Stimulated activated CD8-positive, alpha-beta memory T cell treated with anti-CD3 and anti-CD28 coated beads, Interleukin-7, amount 100 ng/mL, for 4 hours (primary cell): Measurements from ENCODE around the gene SH3PXD2A.
"Not testable (repeated sequence)": the region's sequence is repeated elsewhere in the genome, so short reads cannot be mapped to it uniquely, and the experiment has no call there.

Source experiments
- DNase-seq, 2 donors: peaks; one replicate each; pipeline ENCODE4 v3.0.0-alpha.2; 2020; ENCODE audit warnings: low read depth in 2 of 2

The SH3PXD2A gene

DNA sequence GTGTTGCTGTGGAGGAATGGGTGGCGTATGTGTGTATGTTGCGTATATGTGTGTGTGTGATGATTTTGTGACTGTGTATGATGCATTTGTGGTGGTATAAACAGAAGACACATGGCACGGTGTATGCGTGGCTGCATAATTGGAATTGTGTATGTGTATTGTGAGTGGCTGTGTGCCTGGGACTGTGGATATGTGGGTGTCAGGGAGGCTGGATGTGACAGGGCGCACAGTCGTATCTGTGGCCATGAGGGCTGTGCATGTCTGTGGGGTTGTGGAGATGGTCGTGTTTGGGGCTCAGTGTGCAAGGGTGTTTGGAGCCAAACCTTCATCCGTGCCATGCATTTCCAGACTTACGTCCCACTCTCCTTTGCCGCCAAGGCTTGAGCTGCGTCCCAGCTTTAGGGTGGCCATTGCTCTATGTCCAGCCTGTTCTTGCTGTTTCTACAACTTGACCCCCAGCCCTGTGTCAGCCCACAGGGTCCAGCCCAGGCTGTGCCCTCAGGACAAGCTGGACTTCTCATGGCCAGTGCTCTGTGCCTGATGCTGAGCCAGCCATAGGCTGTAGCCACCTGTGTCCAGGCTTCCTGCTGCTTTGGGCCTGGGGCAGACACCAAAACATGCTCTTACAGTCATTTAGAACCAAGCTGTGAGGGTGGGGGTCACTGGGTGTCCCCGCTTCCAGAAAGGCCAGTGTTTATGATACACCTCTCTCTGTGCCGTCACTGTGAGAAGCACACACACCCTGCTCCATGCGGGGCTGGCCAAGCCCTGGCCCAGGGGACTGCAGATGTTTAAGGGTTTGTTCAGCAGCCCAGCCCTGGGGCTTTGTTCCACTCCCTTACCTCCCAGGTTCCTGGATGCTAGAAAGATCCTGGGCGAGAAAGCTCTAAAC is 234.2 kb downstream of the SH3PXD2A start:
- no peak for DNase-seq

- DNase-seq: no peak
Observed at GRCh38 chr10:103620352-103620740, 235.0 kb downstream of the SH3PXD2A start.

DNA sequence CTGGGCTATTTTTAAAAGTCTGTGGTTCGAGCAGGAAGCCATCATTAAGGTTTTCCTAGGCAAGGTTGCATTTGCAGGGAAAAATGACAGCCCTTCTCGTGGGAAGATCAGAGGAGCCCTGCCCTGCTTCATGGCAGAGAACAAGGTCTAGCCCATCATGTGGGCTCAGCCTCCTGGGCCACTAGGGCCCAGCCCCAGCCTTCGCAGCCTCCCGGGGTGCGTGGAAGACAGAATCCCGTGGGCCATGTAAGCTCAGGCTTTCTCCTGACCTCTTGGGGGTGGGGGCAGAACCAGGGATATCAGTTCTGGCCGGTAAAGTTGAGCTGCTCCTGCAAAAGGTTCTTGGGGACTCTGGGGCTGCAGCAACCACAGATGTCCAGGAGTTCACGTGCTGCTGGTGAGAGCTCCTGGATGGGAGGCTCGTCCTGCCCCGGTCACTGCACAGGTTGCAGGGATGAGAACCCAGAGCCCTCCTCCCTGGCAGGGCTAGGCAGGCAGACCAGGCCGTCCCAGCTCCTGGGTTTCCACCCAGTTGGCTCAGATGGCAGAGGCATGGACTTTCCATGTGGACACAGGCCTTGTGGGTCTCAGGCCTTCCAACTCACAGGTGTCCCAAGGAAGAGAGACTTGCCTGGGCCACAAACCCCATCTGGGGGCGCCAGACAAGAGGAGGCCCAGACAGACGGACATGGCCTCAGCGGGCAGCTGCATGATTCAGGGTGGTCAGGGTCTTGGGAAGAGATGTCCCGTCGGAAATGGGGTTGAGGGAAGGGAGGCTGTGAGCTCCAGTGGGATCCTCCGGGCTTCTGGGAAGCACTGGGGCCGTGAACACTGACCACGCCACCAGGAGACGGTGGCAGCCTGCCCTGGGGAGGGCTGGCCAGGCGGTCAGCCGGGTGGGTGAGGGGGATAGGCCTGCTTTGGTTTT is 235.7 kb downstream of the SH3PXD2A start:
- no peak for DNase-seq

GRCh38 chr10:103618575-103619423 is 236.6 kb downstream of the SH3PXD2A start:
- DNase-seq: no peak

GRCh38 chr10:103617602-103618385 is 237.6 kb downstream of the SH3PXD2A start:
- DNase-seq: no peak

- DNase-seq: no peak
Observed at GRCh38 chr10:103616705-103617601, 238.4 kb downstream of the SH3PXD2A start.

- no peak for DNase-seq
Observed at GRCh38 chr10:103614306-103615158, 240.8 kb downstream of the SH3PXD2A start.

DNA sequence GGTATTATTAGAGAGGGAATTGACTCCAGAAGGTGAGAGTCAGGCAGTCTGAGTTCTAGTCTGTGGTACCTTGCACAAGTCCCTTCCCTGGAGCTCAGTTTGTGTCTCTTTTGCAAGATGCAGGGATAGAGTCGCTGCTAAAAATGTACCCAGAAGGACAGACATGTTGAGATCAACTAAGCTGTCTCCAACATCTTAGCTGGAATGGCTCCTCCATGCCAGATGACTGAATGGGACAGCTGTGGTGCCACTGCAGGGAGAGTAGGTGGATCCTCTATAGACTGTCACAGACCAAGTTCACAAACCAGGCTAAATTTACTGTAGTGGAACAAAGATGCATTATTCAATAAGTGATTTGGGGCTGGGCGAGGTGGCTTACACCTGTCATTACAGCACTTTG is 241.8 kb downstream of the SH3PXD2A start:
- DNase-seq: no peak

- no peak for DNase-seq
Observed at GRCh38 chr10:103612462-103613365, 242.7 kb downstream of the SH3PXD2A start.

- no peak for DNase-seq
Observed at GRCh38 chr10:103610921-103611511, 244.4 kb downstream of the SH3PXD2A start.

GRCh38 chr10:103610083-103610472 is 245.3 kb downstream of the SH3PXD2A start:
- no peak for DNase-seq

GRCh38 chr10:103609231-103610082 is 245.9 kb downstream of the SH3PXD2A start:
- DNase-seq: no peak

DNA sequence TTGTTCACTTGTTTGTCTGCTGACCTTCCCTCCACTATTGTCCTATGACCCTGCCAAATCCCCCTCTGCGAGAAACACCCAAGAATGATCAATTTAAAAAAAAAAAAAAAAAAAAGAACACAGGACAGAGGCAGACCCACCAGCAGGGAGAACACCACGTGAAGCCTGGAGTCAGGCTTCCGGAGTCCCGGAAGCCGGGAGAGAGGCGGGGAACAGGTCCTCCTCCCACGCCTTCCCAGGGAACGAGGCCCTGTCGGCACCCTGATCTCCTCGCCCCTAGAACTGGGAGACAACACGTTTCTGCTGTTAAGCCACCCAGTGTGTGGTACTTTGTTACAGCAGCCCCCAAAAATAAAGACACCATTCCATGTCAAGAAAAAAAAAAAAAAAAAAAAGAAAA is 247.3 kb downstream of the SH3PXD2A start:
- not testable (repeated sequence) for DNase-seq

GRCh38 chr10:103607051-103607450 is 248.3 kb downstream of the SH3PXD2A start:
- DNase-seq: not testable (repeated sequence)

- DNase-seq: not testable (repeated sequence)
Observed at GRCh38 chr10:103606097-103606438, 249.3 kb downstream of the SH3PXD2A start.

DNA sequence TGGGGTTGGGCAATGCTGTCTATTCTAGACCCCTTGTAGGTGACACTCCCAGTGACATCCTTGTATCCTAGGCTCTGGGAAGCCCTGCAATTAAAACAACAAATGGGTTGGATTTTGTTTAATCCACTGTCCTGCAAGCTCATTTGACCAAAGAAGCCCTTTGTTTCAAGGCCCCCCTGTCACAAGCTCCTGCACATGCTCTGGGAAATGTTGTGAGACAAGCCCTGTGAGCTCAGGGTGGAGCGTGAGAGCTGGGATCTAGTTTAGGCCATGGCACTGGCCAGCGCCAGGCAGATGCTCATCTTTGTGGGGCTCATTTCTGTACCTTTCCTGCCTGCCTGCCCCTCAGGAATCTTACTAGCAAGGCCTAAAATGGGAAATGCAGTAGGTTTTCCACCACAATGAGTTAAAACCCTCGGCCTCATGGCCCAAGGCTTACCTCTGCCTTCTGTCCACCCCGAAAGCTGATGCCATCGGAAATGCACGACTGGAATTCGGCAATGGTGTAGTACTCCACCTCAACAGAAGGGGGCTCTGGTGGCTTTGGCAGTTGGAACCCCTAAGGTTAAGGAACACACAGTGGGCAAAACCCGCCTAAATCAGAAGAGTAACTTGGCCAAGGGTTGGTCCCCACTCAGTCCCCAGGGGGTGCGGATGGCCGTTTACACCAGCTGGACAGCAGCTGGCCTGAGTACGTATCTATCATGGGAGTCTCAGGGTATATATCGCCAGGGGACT is 249.8 kb downstream of the SH3PXD2A start:
- DNase-seq: peak in 1 of 2 donors; percentile 15
